H1 (cell line): ENCODE measurements around the gene USP43. TPM values are rescaled to one million over a fixed set of nuclear protein-coding genes. Genes with fewer than 3 reads are reported as not detected.

Experiments used
- CTCF ChIA-PET: fragments of 300-600 bp; sonication (Branson Sonifier 250); formaldehyde crosslinking; loops from one replicate; lab custom pipeline; 2021; ENCODE audit not compliant: partially characterized antibody; lab: Charles Lee
- POLR2A ChIA-PET: fragments of 300-600 bp; sonication (Branson Sonifier 250); formaldehyde crosslinking; loops from one replicate; lab custom pipeline; 2021; ENCODE audit warnings: inconsistent platforms; ENCODE audit not compliant: partially characterized antibody; lab: Charles Lee
- DNase-seq, 2 experiments: peaks; one replicate each; pipeline versions ENCODE4 v3.0.0 to v3.0.0-alpha.2; 2010 to 2022; ENCODE audit warnings: low spot score in 2 of 2, low read depth in 1 of 2, mixed read lengths in 1 of 2
- FAIRE-seq: peaks from 2 replicates; lab custom pipeline; 2011; peaks lifted over from hg19 to GRCh38; lab: Jason Lieb, UNC
- H2AFZ ChIP-seq: 2 replicates; pipeline ENCODE4 v1.8.1; 2012; ENCODE audit warnings: low read length, inconsistent platforms
- H2AK5ac ChIP-seq: 2 replicates; pipeline ENCODE4 v1.6.1; 2013; ENCODE audit warnings: low read depth, low read length
- H2BK120ac ChIP-seq: replicated peaks from 2 replicates; pipeline ENCODE3; 2013; ENCODE audit warnings: low read depth, low read length, inconsistent platforms
- H2BK12ac ChIP-seq: 2 replicates; pipeline ENCODE4 v1.6.1; 2013; ENCODE audit warnings: low read depth, low read length
- H2BK15ac ChIP-seq: 2 replicates; pipeline ENCODE4 v1.6.1; 2013; ENCODE audit warnings: low read length
- H2BK20ac ChIP-seq: 2 replicates; pipeline ENCODE4 v1.6.1; 2013; ENCODE audit warnings: low read length
- H2BK5ac ChIP-seq: 2 replicates; pipeline ENCODE4 v1.6.1; 2013; ENCODE audit warnings: low read depth, low read length
- H3K14ac ChIP-seq: 2 replicates; pipeline ENCODE4 v1.6.1; 2013; ENCODE audit warnings: inconsistent platforms; ENCODE audit not compliant: insufficient read length
- H3K18ac ChIP-seq: 2 replicates; pipeline ENCODE4 v1.6.1; 2013; ENCODE audit warnings: low read length; ENCODE audit errors: extremely low read depth
- H3K23ac ChIP-seq: 2 replicates; pipeline ENCODE4 v1.6.1; 2013; ENCODE audit warnings: inconsistent platforms; ENCODE audit not compliant: insufficient read length
- H3K23me2 ChIP-seq: 2 replicates; pipeline ENCODE4 v1.6.1; 2013; ENCODE audit warnings: low read depth, low read length
- H3K27ac ChIP-seq: 2 replicates; pipeline ENCODE4 v1.6.1; 2011; ENCODE audit warnings: low read depth, low read length, inconsistent platforms
- H3K27me3 ChIP-seq, 4 experiments: replicated peaks in 1 of 4; 1 replicate in 1 of 4; 2 replicates in 3 of 4; pipeline versions ENCODE4 v1.6.1 to v1.8.1; 2011 to 2013; ENCODE audit warnings: low read length in 3 of 4, mild to moderate bottlenecking in 3 of 4, inconsistent platforms in 2 of 4, mixed read lengths in 2 of 4, moderate library complexity in 1 of 4; ENCODE audit not compliant: control insufficient read depth in 3 of 4, insufficient read depth in 3 of 4; ENCODE audit errors: extremely low read depth in 1 of 4
- H3K36me3 ChIP-seq, 4 experiments: 2 replicates each; pipeline versions ENCODE4 v1.6.1 to v1.8.1; 2011 to 2013; ENCODE audit warnings: mild to moderate bottlenecking in 4 of 4, low read length in 3 of 4, moderate library complexity in 2 of 4, control low read depth in 1 of 4, inconsistent platforms in 1 of 4; ENCODE audit not compliant: insufficient read depth in 4 of 4, control insufficient read depth in 2 of 4
- H3K4ac ChIP-seq: replicated peaks from 2 replicates; pipeline ENCODE3; 2013; ENCODE audit warnings: low read length, low read depth, mixed read lengths, inconsistent platforms; ENCODE audit not compliant: insufficient read length
- H3K4me1 ChIP-seq, 4 experiments: replicated peaks in 1 of 4; 1 replicate in 1 of 4; 2 replicates in 3 of 4; pipeline versions ENCODE4 v1.6.1 to v1.8.1; 2011 to 2013; ENCODE audit warnings: low read length in 3 of 4, inconsistent platforms in 2 of 4, mixed read lengths in 1 of 4; ENCODE audit not compliant: insufficient read depth in 4 of 4, control insufficient read depth in 3 of 4
- H3K4me2 ChIP-seq, 2 experiments: 2 replicates each; pipeline versions ENCODE4 v1.6.1 to v1.8.1; 2011 to 2013; ENCODE audit warnings: low read depth in 2 of 2, low read length in 2 of 2, control low read depth in 1 of 2, inconsistent platforms in 1 of 2, mild to moderate bottlenecking in 1 of 2; ENCODE audit not compliant: insufficient read depth in 1 of 2
- H3K4me3 ChIP-seq, 4 experiments: fragments of 200-600, 300-600 bp in 1 of 4; sonication (generic), shearing (Covaris generic), sonication (Bioruptor Twin) in 1 of 4; 2 replicates each; pipeline versions ENCODE4 v1.5.1 to v1.8.1; 2011 to 2016; ENCODE audit warnings: low read length in 4 of 4, low read depth in 3 of 4, control low read depth in 2 of 4, inconsistent platforms in 2 of 4, mild to moderate bottlenecking in 2 of 4, mixed read lengths in 1 of 4, moderate library complexity in 1 of 4; ENCODE audit not compliant: insufficient read depth in 2 of 4; ENCODE audit errors: extremely low read depth in 1 of 4
- H3K56ac ChIP-seq: replicated peaks from 2 replicates; pipeline ENCODE3; 2013; ENCODE audit warnings: low read depth, mild to moderate bottlenecking, mixed read lengths, low read length, inconsistent platforms; ENCODE audit not compliant: insufficient read length
- H3K79me1 ChIP-seq: 2 replicates; pipeline ENCODE4 v1.6.1; 2013; ENCODE audit warnings: low read depth, low read length, control low read depth
- H3K79me2 ChIP-seq, 2 experiments: 2 replicates each; pipeline versions ENCODE4 v1.6.1 to v1.8.1; 2012 to 2013; ENCODE audit warnings: low read length in 2 of 2, mild to moderate bottlenecking in 2 of 2, inconsistent platforms in 1 of 2; ENCODE audit not compliant: insufficient read depth in 2 of 2, control insufficient read depth in 1 of 2
- H3K9ac ChIP-seq, 4 experiments: replicated peaks in 1 of 4; 1 replicate in 1 of 4; 2 replicates in 3 of 4; pipeline versions ENCODE4 v1.6.1 to v1.8.1; 2011 to 2013; ENCODE audit warnings: low read depth in 3 of 4, low read length in 3 of 4, control low read depth in 2 of 4, mild to moderate bottlenecking in 2 of 4, moderate library complexity in 2 of 4, inconsistent platforms in 1 of 4; ENCODE audit errors: extremely low read depth in 1 of 4
- H3K9me3 ChIP-seq, 2 experiments: 2 replicates each; pipeline versions ENCODE4 v1.6.1 to v1.8.1; 2012 to 2013; ENCODE audit warnings: mild to moderate bottlenecking in 2 of 2, moderate library complexity in 2 of 2, control low read depth in 1 of 2, inconsistent platforms in 1 of 2, low read depth in 1 of 2, low read length in 1 of 2, mixed read lengths in 1 of 2; ENCODE audit not compliant: insufficient read depth in 2 of 2
- H4K20me1 ChIP-seq, 2 experiments: replicated peaks in 1 of 2; 2 replicates each; pipeline versions ENCODE3 to v1.8.1; 2011 to 2013; ENCODE audit warnings: inconsistent platforms in 2 of 2, low read length in 2 of 2, mild to moderate bottlenecking in 1 of 2; ENCODE audit not compliant: insufficient read depth in 2 of 2, control insufficient read depth in 1 of 2
- H4K5ac ChIP-seq: 2 replicates; pipeline ENCODE4 v1.6.1; 2013; ENCODE audit warnings: low read length, low read depth, mixed read lengths, inconsistent platforms; ENCODE audit not compliant: insufficient read length
- H4K8ac ChIP-seq: 2 replicates; pipeline ENCODE4 v1.8.0; 2013; ENCODE audit warnings: mild to moderate bottlenecking, moderate library complexity, low read length, inconsistent platforms; ENCODE audit not compliant: insufficient read depth; ENCODE audit errors: extremely low read depth
- H4K91ac ChIP-seq: replicated peaks from 2 replicates; pipeline ENCODE3; 2013; ENCODE audit warnings: low read length, mixed read lengths, inconsistent platforms; ENCODE audit not compliant: insufficient read length
- ASH2L ChIP-seq: fragments of 200-600, 300-600 bp; sonication (generic); IDR thresholded peaks from one replicate; pipeline ENCODE4 v1.7.1; 2017; ENCODE audit warnings: low read length
- CEBPB ChIP-seq: IDR thresholded peaks from 2 replicates; pipeline ENCODE4 v1.6.1; 2012; ENCODE audit warnings: low read depth, low read length
- CREB1 ChIP-seq: IDR thresholded peaks from 2 replicates; pipeline ENCODE4 v1.6.1; 2012; ENCODE audit warnings: inconsistent platforms
- EGR1 ChIP-seq: IDR thresholded peaks from 2 replicates; pipeline ENCODE4 v1.6.1; 2011; ENCODE audit warnings: low read depth, low read length, borderline replicate concordance
- EZH2 ChIP-seq: fragments of 200-600 bp; sonication (generic); IDR thresholded peaks from 2 replicates; pipeline ENCODE4 v1.7.1; 2012; ENCODE audit warnings: low read depth, mild to moderate bottlenecking, moderate library complexity, low read length, inconsistent platforms; ENCODE audit not compliant: severe bottlenecking
- FOSL1 ChIP-seq: IDR thresholded peaks from 2 replicates; pipeline ENCODE4 v1.6.1; 2011; ENCODE audit warnings: mild to moderate bottlenecking, low read depth, low read length, moderate library complexity; ENCODE audit not compliant: insufficient read depth
- KDM4A ChIP-seq: IDR thresholded peaks from one replicate; pipeline ENCODE4 v1.7.1; 2012; ENCODE audit warnings: low read depth, mild to moderate bottlenecking, moderate library complexity, low read length, inconsistent platforms; ENCODE audit not compliant: severe bottlenecking
- RAD21 ChIP-seq, 2 experiments: IDR thresholded peaks in 1 of 2; conservative IDR thresholded peaks in 1 of 2; 2 replicates each; pipeline ENCODE4 v1.6.1; 2011; ENCODE audit warnings: low read depth in 2 of 2, low read length in 2 of 2, improper control_type of control experiment in 1 of 2, inconsistent platforms in 1 of 2, mild to moderate bottlenecking in 1 of 2, moderate library complexity in 1 of 2
- RFX5 ChIP-seq: IDR thresholded peaks from 2 replicates; pipeline ENCODE4 v1.6.1; 2011; ENCODE audit warnings: low read depth, low read length, improper control_type of control experiment, borderline replicate concordance
- RNF2 ChIP-seq: fragments of 200-900, 300-1000 bp; sonication (generic); IDR thresholded peaks from 2 replicates; pipeline ENCODE4 v1.7.1; 2016; ENCODE audit warnings: borderline replicate concordance, low read depth, mild to moderate bottlenecking, antibody characterized with exemption, low read length; ENCODE audit not compliant: poor library complexity, severe bottlenecking; ENCODE audit errors: missing control alignments
- SIRT6 ChIP-seq: IDR thresholded peaks from one replicate; pipeline ENCODE4 v1.7.1; 2012; ENCODE audit warnings: low read length, inconsistent platforms
- SIX5 ChIP-seq: IDR thresholded peaks from 2 replicates; pipeline ENCODE4 v1.6.1; 2011; ENCODE audit warnings: mild to moderate bottlenecking, low read depth, low read length
- SUZ12 ChIP-seq: fragments of 200-600 bp; sonication (generic); IDR thresholded peaks from 2 replicates; pipeline ENCODE4 v1.6.1; 2012; ENCODE audit warnings: mild to moderate bottlenecking, inconsistent platforms, low read length, moderate library complexity, mixed read lengths
- WGBS, 2 experiments: shearing (Covaris generic) in 1 of 2; methylation state at CpG; one replicate each; pipeline versions ENCODE4 v1.1.6 to v1.1.7; 2013 to 2015; ENCODE audit warnings: low lambda C conversion rate in 2 of 2, mixed read lengths in 2 of 2, inconsistent platforms in 1 of 2, low coverage in 1 of 2, missing lambda C conversion rate in 1 of 2; ENCODE audit not compliant: insufficient replicate concordance in 2 of 2, insufficient coverage in 1 of 2, insufficient read length in 1 of 2; ENCODE audit errors: extremely low coverage in 1 of 2, missing lambda C conversion rate in 1 of 2; 5-methylcytosine and 5-hydroxymethylcytosine counted together
- polyA plus RNA-seq, 7 experiments: library from polyadenylated mRNA; depleted of rRNA in 3 of 7; stranded (reverse) in 5 of 7; unstranded in 2 of 7; fragments of >200 nt in 5 of 7; fragments of 200-250 nt in 2 of 7; gene quantifications; 1 replicate in 5 of 7; 2 replicates in 1 of 7; 4 replicates in 1 of 7; pipeline versions ENCODE4 v1.2.1 to v1.2.3, GENCODE V29; 2011 to 2013; ENCODE audit warnings: missing spikeins in 2 of 7, mixed read lengths in 2 of 7
- total RNA-seq: library from RNA; stranded (reverse); fragmentation: NEBNext Ultra II Directional; extraction: Animal tissue kit (Norgen Biotek cat#: 25700); gene quantifications from 2 replicates; pipeline ENCODE4 v1.2.1, GENCODE V29; 2021
- TF ChIP-seq, protein P1 (sequence below): IDR thresholded peaks from 2 replicates; pipeline ENCODE4 v1.6.1; 2011; ENCODE audit warnings: low read depth, mild to moderate bottlenecking, low read length; ENCODE audit not compliant: insufficient read depth

USP43 gene
- total and polyA plus RNA-seq, 2 of the 8 experiments (the other 6 are each of a cell fraction or from before 2014, with no cell fraction given) = 3.0 to 7.2 TPM

- no peak overlapping the region for H3K4me2 ChIP-seq
- H3K14ac ChIP-seq = no peak overlapping the region
- H3K4ac ChIP-seq = no peak overlapping the region
- no peak overlapping the region for H2BK15ac ChIP-seq
- peaks cover 0 to 14% (median 6%) of the 10 kb centered on the region in 4 experiments; a peak in 4 of 8 replicates for H3K36me3 ChIP-seq
- H3K4me1 ChIP-seq = no peaks in the 10 kb centered on the region
- no peaks in the 10 kb centered on the region for H3K79me2 ChIP-seq
- H3K23me2 ChIP-seq = no peaks in the 10 kb centered on the region; the same call in 1 of the 2 replicates
- H4K8ac ChIP-seq = no peak overlapping the region
- 89% methylated on average over 7 of the region's 7 CpGs; no CpG with 5 or more reads in 1 of the 2 experiments for WGBS, 2 experiments
- H3K18ac ChIP-seq = no peak overlapping the region
- no peak overlapping the region for H2AK5ac ChIP-seq
- no peak overlapping the region for H2BK12ac ChIP-seq
- no peak overlapping the region for H4K91ac ChIP-seq
- CTCF ChIA-PET = interaction anchor here (0.7 to 5.0 kb wide), 5 partner anchors 10 to 100 kb away, joined by 3 to 45 read pairs (median 10); partner anchors contain the start of genes CFAP52 and STX8
- no peak for DNase-seq
- H2BK120ac ChIP-seq = no peak overlapping the region
- H4K5ac ChIP-seq = no peak overlapping the region
- POLR2A ChIA-PET = no interaction called here
- no peak overlapping the region for H2BK5ac ChIP-seq
- H3K79me1 ChIP-seq = no peaks in the 10 kb centered on the region
- H3K4me3 ChIP-seq = no peak overlapping the region
- no peak overlapping the region for H3K23ac ChIP-seq
- H4K20me1 ChIP-seq = peaks cover 0 to 3% of the 10 kb centered on the region in 2 experiments
- no peak overlapping the region for H3K9ac ChIP-seq
- H3K9me3 ChIP-seq = peaks cover 7 to 11% of the 10 kb centered on the region in 2 experiments
- FAIRE-seq = no peak
- H2AFZ ChIP-seq = no peak overlapping the region
- H3K27ac ChIP-seq = no peak overlapping the region
- no peak overlapping the region for H3K56ac ChIP-seq
- no peak overlapping the region for H2BK20ac ChIP-seq
- H3K27me3 ChIP-seq = no peaks in the 10 kb centered on the region
- TF ChIP-seq RFX5 = no peak
- TF ChIP-seq EGR1 = no peak
- TF ChIP-seq, protein P1, sequence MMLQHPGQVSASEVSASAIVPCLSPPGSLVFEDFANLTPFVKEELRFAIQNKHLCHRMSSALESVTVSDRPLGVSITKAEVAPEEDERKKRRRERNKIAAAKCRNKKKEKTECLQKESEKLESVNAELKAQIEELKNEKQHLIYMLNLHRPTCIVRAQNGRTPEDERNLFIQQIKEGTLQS = no peak
- no peak for TF ChIP-seq KDM4A
- no peak for TF ChIP-seq FOSL1
- no peak for TF ChIP-seq CEBPB
- TF ChIP-seq EZH2 = no peak
- no peak for TF ChIP-seq SIX5
- no peak for TF ChIP-seq SIRT6
- no peak for TF ChIP-seq CREB1
- TF ChIP-seq ASH2L = no peak
- TF ChIP-seq RNF2 = no peak
- TF ChIP-seq SUZ12 = no peak
- no peak for TF ChIP-seq RAD21 (IDR thresholded peaks at IDR 0.05 in 1 of 2, conservative IDR thresholded peaks at IDR 0.05 in 1 of 2; ENCODE audit: low read depth in 2 of 2, low read length in 2 of 2)
Observed at GRCh38 chr17:9677411-9677810, 32.1 kb downstream of the USP43 start.
